ENCODE measurements around the gene KLK12. TPM values are rescaled to one million over a fixed set of nuclear protein-coding genes. Genes with fewer than 3 reads are reported as not detected.
A peak's percentile ranks its signal among the peaks of the same experiment; 100 is the strongest.

The KLK12 gene
- total and polyA plus RNA-seq, 5 donors from 2014 or later = not detected

- no peak overlapping the region for H3K27ac Mint-ChIP-seq
Observed at GRCh38 chr19:51029718-51030117, 5.1 kb downstream of the KLK12 start.

GRCh38 chr19:51027873-51028272, 6.9 kb downstream of the KLK12 start:
- no peak overlapping the region for H3K4me3 Mint-ChIP-seq
- no peak overlapping the region for H3K27ac Mint-ChIP-seq

More at GRCh38 chr19:51029718-51030117, 5.1 kb downstream of the KLK12 start:
- peaks cover 0 to 2% (median 0%) of the 10 kb centered on the region in 4 donors for H3K4me1 Mint-ChIP-seq
- H3K9me3 Mint-ChIP-seq = peaks cover 0 to 1% (median 0%) of the 10 kb centered on the region in 7 donors
- Histone ChIP-seq H3K4me3 (ENCODE audit: low read depth, low read length) (no peak overlapping the region), H3K27me3 (ENCODE audit: control insufficient read depth, insufficient read depth, low read length) (no peaks in the 10 kb centered on the region), H3K27ac (ENCODE audit: insufficient read depth, low read length, poor library complexity, severe bottlenecking) (no peak overlapping the region), H3K36me3 (ENCODE audit: control insufficient read depth, insufficient read depth, low read length) (no peaks in the 10 kb centered on the region), H3K9me3 (ENCODE audit: control insufficient read depth in 2 of 2, low read length in 2 of 2) (no peaks in the 10 kb centered on the region), H3K4me1 (ENCODE audit: control insufficient read depth, insufficient read depth, low read length, poor library complexity, severe bottlenecking) (no peaks in the 10 kb centered on the region)
- H3K36me3 Mint-ChIP-seq = no peaks in the 10 kb centered on the region
- no peak overlapping the region for H3K4me3 Mint-ChIP-seq
- DNase-seq (no peak), ATAC-seq (ENCODE audit: low read depth in 2 of 2) (no peak)
- peaks cover 20% of the 10 kb centered on the region for H3K27me3 Mint-ChIP-seq

DNA sequence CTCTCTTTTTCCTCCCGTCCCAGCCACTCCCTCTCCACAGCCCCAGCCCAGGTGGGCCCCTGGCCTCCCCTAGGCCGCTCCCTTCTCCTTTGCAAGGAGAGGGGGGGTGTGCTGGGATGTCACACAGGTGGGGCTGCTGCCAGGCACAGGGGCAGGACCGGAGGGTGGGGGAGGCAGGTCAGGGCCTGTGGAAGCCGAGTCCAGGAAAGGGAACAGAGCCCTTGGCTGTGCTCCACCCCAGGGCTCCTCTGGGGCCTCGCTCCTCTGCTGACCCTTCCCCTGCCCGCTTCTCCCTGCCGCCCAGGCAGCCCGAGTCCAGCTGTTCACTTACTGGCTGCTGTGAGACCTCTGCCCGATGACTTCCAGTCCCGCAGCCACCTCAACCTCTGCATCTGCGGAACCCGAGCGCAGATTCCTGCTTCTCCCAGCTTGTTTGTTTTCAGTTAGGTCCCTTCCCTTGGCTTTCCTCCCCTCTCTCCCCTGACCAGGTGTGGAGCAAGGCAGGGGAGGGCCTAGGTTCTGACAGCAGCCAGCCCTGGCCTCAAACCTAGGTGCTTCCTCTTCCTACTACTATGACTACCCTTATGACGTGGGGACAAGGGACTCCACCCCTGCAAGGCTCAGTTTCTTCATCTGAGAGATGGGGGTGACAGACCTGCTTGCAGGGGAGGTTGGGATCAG, 7.5 kb downstream of the KLK12 start:
- no peaks in the 10 kb centered on the region for H3K9me3 ChIP-seq (ENCODE audit: control insufficient read depth in 2 of 2, low read length in 2 of 2)
- no peaks in the 10 kb centered on the region for H3K9me3 Mint-ChIP-seq
- H3K36me3 Mint-ChIP-seq = no peaks in the 10 kb centered on the region
- H3K27ac ChIP-seq (ENCODE audit: insufficient read depth, low read length, poor library complexity, severe bottlenecking) = no peak overlapping the region
- H3K4me3 Mint-ChIP-seq = no peak overlapping the region
- H3K27me3 ChIP-seq (ENCODE audit: control insufficient read depth, insufficient read depth, low read length) = no peaks in the 10 kb centered on the region
- H3K36me3 ChIP-seq (ENCODE audit: control insufficient read depth, insufficient read depth, low read length) = no peaks in the 10 kb centered on the region
- H3K4me3 ChIP-seq (ENCODE audit: low read depth, low read length) = no peak overlapping the region
- DNase-seq (no peak), ATAC-seq (ENCODE audit: low read depth in 2 of 2) (no peak)
- no peaks in the 10 kb centered on the region for H3K4me1 ChIP-seq (ENCODE audit: control insufficient read depth, insufficient read depth, low read length, poor library complexity, severe bottlenecking)
- H3K4me1 Mint-ChIP-seq = peaks cover 0 to 2% (median 0%) of the 10 kb centered on the region in 4 donors
- H3K27ac Mint-ChIP-seq = no peak overlapping the region
- H3K27me3 Mint-ChIP-seq = peaks cover 23% of the 10 kb centered on the region

More at GRCh38 chr19:51027873-51028272, 6.9 kb downstream of the KLK12 start:
- Histone ChIP-seq H3K9me3 (ENCODE audit: control insufficient read depth in 2 of 2, low read length in 2 of 2) (no peaks in the 10 kb centered on the region), H3K27me3 (ENCODE audit: control insufficient read depth, insufficient read depth, low read length) (no peaks in the 10 kb centered on the region), H3K27ac (ENCODE audit: insufficient read depth, low read length, poor library complexity, severe bottlenecking) (no peak overlapping the region), H3K36me3 (ENCODE audit: control insufficient read depth, insufficient read depth, low read length) (no peaks in the 10 kb centered on the region), H3K4me3 (ENCODE audit: low read depth, low read length) (no peak overlapping the region), H3K4me1 (ENCODE audit: control insufficient read depth, insufficient read depth, low read length, poor library complexity, severe bottlenecking) (no peaks in the 10 kb centered on the region)
- Mint-ChIP-seq H3K4me1 (peaks cover 0 to 2% (median 0%) of the 10 kb centered on the region in 4 donors), H3K36me3 (no peaks in the 10 kb centered on the region), H3K9me3 (no peaks in the 10 kb centered on the region), H3K27me3 (peaks cover 19% of the 10 kb centered on the region)
- DNase-seq (no peak), ATAC-seq (ENCODE audit: low read depth in 2 of 2) (no peak)

DNA sequence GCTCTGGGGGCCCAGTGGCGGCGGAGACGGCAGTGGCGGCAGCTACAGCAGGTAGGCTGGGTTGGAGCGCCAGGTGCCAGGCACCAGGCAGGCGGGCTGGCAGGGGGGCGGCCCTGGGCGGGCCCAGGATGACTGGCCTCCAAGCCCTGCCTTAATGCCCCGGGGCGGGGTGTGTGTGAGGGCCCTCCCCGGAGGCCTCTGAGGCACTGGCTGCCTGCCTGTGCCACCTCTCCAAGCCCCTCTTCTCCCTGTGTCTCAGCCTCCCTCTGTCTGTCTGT, 8.3 kb downstream of the KLK12 start, which contains the start of gene KLK11:
Gene KLK11 (minus strand): TSS at position 63 of the 278 bp plus-strand sequence. CDS start 985 bp downstream, outside the sequence.
- DNase-seq (no peak), ATAC-seq (ENCODE audit: low read depth in 2 of 2) (no peak)
- H3K27ac Mint-ChIP-seq = peak within 1 kb of the TSS in 1 of 3 donors; percentile 53
- H3K4me1 Mint-ChIP-seq = peaks cover 0 to 2% (median 0%) of the 10 kb centered on the region in 4 donors
- no peaks in the 10 kb centered on the region for H3K9me3 Mint-ChIP-seq
- Histone ChIP-seq H3K27me3 (ENCODE audit: control insufficient read depth, insufficient read depth, low read length) (no peaks in the 10 kb centered on the region), H3K27ac (ENCODE audit: insufficient read depth, low read length, poor library complexity, severe bottlenecking) (no peak within 1 kb of the TSS), H3K9me3 (ENCODE audit: control insufficient read depth in 2 of 2, low read length in 2 of 2) (no peaks in the 10 kb centered on the region), H3K4me1 (ENCODE audit: control insufficient read depth, insufficient read depth, low read length, poor library complexity, severe bottlenecking) (no peaks in the 10 kb centered on the region), H3K36me3 (ENCODE audit: control insufficient read depth, insufficient read depth, low read length) (no peaks in the 10 kb centered on the region), H3K4me3 (ENCODE audit: low read depth, low read length) (no peak within 1 kb of the TSS)
- peaks cover 27% of the 10 kb centered on the region for H3K27me3 Mint-ChIP-seq
- no peaks in the 10 kb centered on the region for H3K36me3 Mint-ChIP-seq
- H3K4me3 Mint-ChIP-seq = no peak within 1 kb of the TSS

- DNase-seq = no peak
- H3K4me3 Mint-ChIP-seq = no peak overlapping the region
- no peaks in the 10 kb centered on the region for H3K9me3 Mint-ChIP-seq
- Histone ChIP-seq H3K9me3 (ENCODE audit: control insufficient read depth in 2 of 2, low read length in 2 of 2) (no peaks in the 10 kb centered on the region), H3K4me3 (ENCODE audit: low read depth, low read length) (no peak overlapping the region), H3K36me3 (ENCODE audit: control insufficient read depth, insufficient read depth, low read length) (no peaks in the 10 kb centered on the region), H3K27ac (ENCODE audit: insufficient read depth, low read length, poor library complexity, severe bottlenecking) (no peak overlapping the region), H3K27me3 (ENCODE audit: control insufficient read depth, insufficient read depth, low read length) (no peaks in the 10 kb centered on the region), H3K4me1 (ENCODE audit: control insufficient read depth, insufficient read depth, low read length, poor library complexity, severe bottlenecking) (no peaks in the 10 kb centered on the region)
- H3K36me3 Mint-ChIP-seq = no peaks in the 10 kb centered on the region
- H3K27ac Mint-ChIP-seq = no peak overlapping the region
- H3K4me1 Mint-ChIP-seq = peaks cover 0 to 4% (median 2%) of the 10 kb centered on the region in 4 donors
- no peak for ATAC-seq (ENCODE audit: low read depth in 2 of 2)
- H3K27me3 Mint-ChIP-seq = peaks cover 27% of the 10 kb centered on the region
Observed at GRCh38 chr19:51025809-51026553, 8.8 kb downstream of the KLK12 start.

GRCh38 chr19:51025401-51025800, 9.4 kb downstream of the KLK12 start:
- no peaks in the 10 kb centered on the region for H3K27me3 ChIP-seq (ENCODE audit: control insufficient read depth, insufficient read depth, low read length)
- H3K4me1 Mint-ChIP-seq = peaks cover 0 to 6% (median 3%) of the 10 kb centered on the region in 4 donors
- H3K9me3 ChIP-seq (ENCODE audit: control insufficient read depth in 2 of 2, low read length in 2 of 2) = no peaks in the 10 kb centered on the region
- ATAC-seq (ENCODE audit: low read depth in 2 of 2) (no peak), DNase-seq (no peak)
- H3K4me3 Mint-ChIP-seq = no peak overlapping the region
- peaks cover 31% of the 10 kb centered on the region for H3K27me3 Mint-ChIP-seq
- no peak overlapping the region for H3K4me3 ChIP-seq (ENCODE audit: low read depth, low read length)
- H3K9me3 Mint-ChIP-seq = no peaks in the 10 kb centered on the region
- no peak overlapping the region for H3K27ac ChIP-seq (ENCODE audit: insufficient read depth, low read length, poor library complexity, severe bottlenecking)
- H3K36me3 ChIP-seq (ENCODE audit: control insufficient read depth, insufficient read depth, low read length) = no peaks in the 10 kb centered on the region
- H3K36me3 Mint-ChIP-seq = no peaks in the 10 kb centered on the region
- no peaks in the 10 kb centered on the region for H3K4me1 ChIP-seq (ENCODE audit: control insufficient read depth, insufficient read depth, low read length, poor library complexity, severe bottlenecking)
- no peak overlapping the region for H3K27ac Mint-ChIP-seq

DNA sequence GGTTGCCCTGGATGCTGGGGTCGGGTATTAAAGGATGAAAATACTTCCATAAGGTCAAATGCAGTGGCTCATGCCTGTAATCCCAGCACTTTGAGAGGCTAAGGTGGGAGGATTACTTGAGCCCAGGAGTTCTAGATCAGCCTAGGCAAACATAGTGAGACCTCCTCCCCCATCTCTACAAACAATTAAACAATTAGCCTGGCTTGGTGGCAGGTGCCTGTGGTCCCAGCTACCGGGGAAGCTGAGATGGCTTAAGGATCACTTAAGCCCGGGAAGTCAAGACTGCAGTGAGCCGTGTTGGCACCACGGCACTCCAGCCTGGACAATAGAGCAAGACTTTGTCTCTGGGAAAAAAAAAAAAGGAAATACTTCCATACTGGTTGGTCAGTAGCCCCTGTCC, 9.9 kb downstream of the KLK12 start:
- H3K36me3 ChIP-seq (ENCODE audit: control insufficient read depth, insufficient read depth, low read length) = no peaks in the 10 kb centered on the region
- no peaks in the 10 kb centered on the region for H3K27me3 ChIP-seq (ENCODE audit: control insufficient read depth, insufficient read depth, low read length)
- Mint-ChIP-seq H3K27ac (peak overlapping the region in 1 of 3 donors; percentile 72), H3K36me3 (no peaks in the 10 kb centered on the region), H3K9me3 (no peaks in the 10 kb centered on the region), H3K4me3 (no peak overlapping the region), H3K4me1 (peaks cover 0 to 7% (median 4%) of the 10 kb centered on the region in 4 donors), H3K27me3 (peaks cover 36% of the 10 kb centered on the region)
- no peaks in the 10 kb centered on the region for H3K9me3 ChIP-seq (ENCODE audit: control insufficient read depth in 2 of 2, low read length in 2 of 2)
- no peak overlapping the region for H3K4me3 ChIP-seq (ENCODE audit: low read depth, low read length)
- no peak for DNase-seq
- ATAC-seq (ENCODE audit: low read depth in 2 of 2) = no peak
- H3K27ac ChIP-seq (ENCODE audit: insufficient read depth, low read length, poor library complexity, severe bottlenecking) = no peak overlapping the region
- no peaks in the 10 kb centered on the region for H3K4me1 ChIP-seq (ENCODE audit: control insufficient read depth, insufficient read depth, low read length, poor library complexity, severe bottlenecking)
